Measurements from ENCODE around the gene ZNF584.

ZNF584 gene

GRCh38 chr19:58385891-58386575 is 22.4 kb upstream of the ZNF584 start:
- DNase-seq (ENCODE audit: low spot score) = no peak

GRCh38 chr19:58386576-58387337 is 21.7 kb upstream of the ZNF584 start, which contains the start of gene RPS5:
TSS of gene RPS5 (plus strand) at chr19:58387269. CDS start at chr19:58388138, 869 bp downstream.
- peak; percentile 98 for DNase-seq (ENCODE audit: low spot score)

DNA sequence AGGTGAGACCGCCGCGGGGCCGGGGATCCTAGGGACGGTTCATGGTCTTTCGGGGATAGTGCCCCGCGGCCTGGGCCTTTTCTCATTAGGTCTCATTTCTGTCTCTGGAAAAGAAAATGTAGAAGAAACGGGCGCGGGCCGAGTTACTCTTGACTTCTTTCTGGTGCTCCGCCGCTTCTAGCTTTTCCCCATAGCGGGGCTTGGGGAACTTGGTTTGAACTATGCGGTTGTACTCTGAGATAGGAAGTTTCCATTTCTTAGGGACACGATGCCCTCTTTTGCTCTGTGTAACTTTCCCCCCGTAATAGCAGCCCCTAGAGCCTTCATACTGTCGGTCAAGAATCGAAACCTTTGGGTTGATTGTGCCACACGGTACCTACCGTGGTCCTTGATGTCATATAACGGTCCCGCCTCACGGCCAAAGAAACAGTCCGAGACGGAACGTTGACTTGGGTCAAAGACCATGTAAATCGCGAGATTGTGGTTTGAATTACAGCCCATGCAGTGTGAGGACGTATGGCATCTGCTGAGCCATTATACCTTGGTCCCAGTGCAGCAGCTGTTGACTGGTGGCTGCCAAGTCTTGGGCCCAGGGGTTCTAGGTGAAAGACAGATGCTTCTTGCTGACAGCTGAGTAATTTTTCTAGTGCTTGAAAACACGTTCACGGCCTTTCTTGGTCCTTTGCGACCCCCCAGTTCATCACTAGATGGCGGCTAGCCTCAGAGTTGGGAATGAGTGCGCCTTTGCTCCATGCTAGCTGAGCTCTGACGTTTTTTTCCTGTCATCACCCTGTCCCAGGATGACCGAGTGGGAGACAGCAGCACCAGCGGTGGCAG is 20.9 kb upstream of the ZNF584 start:
- no peak for DNase-seq (ENCODE audit: low spot score)

DNA sequence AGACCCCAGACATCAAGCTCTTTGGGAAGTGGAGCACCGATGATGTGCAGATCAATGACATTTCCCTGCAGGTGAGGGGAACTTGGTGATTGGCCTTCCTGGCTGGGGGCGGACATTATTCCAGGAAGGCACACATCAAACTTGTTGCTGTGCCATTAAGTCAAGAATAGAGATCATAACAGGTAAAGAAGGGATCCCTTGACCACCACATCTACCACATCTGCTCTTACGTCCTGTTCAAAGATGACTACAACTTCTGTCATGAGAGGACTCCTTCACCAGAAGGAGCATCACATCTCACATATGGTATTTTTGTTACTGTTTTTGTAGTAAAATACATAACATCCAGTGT is 20.3 kb upstream of the ZNF584 start:
- DNase-seq (ENCODE audit: low spot score) = no peak

DNA sequence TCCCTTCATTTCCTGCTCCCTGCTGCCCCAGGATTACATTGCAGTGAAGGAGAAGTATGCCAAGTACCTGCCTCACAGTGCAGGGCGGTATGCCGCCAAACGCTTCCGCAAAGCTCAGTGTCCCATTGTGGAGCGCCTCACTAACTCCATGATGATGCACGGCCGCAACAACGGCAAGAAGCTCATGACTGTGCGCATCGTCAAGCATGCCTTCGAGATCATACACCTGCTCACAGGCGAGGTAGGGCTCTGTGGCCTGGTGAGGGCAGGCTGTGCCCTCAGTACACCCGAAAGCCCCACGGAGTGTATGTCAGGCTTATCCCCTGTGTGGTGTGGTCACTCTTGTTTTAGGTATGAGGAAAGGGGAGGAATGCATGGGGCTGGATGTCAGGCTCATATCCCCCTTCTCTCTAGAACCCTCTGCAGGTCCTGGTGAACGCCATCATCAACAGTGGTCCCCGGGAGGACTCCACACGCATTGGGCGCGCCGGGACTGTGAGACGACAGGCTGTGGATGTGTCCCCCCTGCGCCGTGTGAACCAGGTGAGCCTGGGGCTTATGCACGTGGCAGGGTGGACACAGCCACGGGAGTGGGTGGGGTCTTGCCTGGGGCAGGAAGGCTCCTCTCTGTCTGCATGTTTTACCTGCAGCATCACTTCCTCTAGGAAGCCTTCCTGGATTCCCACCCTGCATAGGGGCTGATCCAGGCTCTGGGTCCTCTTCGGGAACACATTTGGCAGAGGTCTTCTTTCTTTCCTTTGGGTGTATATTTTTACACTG is 15.3 kb upstream of the ZNF584 start:
- no peak for DNase-seq (ENCODE audit: low spot score)

DNA sequence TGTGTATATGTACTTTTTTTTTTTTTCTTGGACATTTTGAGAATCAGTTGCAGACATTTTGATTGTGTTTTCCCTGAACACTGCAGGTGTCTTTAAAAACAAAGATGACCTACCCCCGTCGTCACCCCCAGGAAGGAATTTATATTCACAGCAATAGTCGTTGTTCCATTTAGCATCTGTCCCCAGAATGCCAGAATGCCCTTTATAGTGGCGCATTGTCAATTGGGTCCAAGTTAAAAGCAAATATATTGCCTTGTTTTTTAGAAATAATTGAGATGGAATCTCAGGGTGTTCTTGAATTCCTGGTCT is 14.8 kb upstream of the ZNF584 start:
- no peak for DNase-seq (ENCODE audit: low spot score)

DNA sequence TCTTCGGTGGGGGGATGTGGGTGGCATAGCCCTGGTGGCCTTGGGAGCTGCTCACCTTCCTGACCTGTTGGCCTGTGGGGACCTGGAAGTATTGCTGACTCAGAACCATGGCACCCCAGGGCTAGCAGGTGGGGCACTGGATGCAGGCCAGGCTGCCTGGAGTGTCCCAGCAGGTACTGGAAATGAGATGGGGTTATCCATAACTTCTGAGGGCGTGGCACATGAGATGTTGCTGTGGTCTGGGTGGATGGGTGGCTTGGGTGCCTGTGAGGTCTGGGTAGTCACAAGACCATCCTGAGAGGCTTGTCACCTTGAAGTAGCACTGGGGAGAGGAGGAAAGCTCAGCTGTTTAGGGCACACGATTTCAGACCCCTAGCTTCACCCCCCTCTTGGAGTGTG is 13.6 kb upstream of the ZNF584 start:
- no peak for DNase-seq (ENCODE audit: low spot score)

- no peak for DNase-seq (ENCODE audit: low spot score)
These were observed 13.1 kb upstream of the ZNF584 start, which contains the start of gene RNF225 for GRCh38 chr19:58395220-58395978. TSS of gene RNF225 (plus strand) at chr19:58395656. CDS start at chr19:58396090, 434 bp downstream.

- DNase-seq (ENCODE audit: low spot score) = no peak
These were observed 12.3 kb upstream of the ZNF584 start for GRCh38 chr19:58395979-58396627.

GRCh38 chr19:58396691-58397532 is 11.5 kb upstream of the ZNF584 start:
- no peak for DNase-seq (ENCODE audit: low spot score)

- no peak for DNase-seq (ENCODE audit: low spot score)
These were observed 10.9 kb upstream of the ZNF584 start for GRCh38 chr19:58397533-58398037.

GRCh38 chr19:58398087-58398486 is 10.4 kb upstream of the ZNF584 start:
- DNase-seq (ENCODE audit: low spot score) = no peak

GRCh38 chr19:58398545-58398944 is 9.9 kb upstream of the ZNF584 start:
- no peak for DNase-seq (ENCODE audit: low spot score)

GRCh38 chr19:58399903-58400302 is 8.5 kb upstream of the ZNF584 start:
- no peak for DNase-seq (ENCODE audit: low spot score)

- no peak for DNase-seq (ENCODE audit: low spot score)
These were observed 8.0 kb upstream of the ZNF584 start for GRCh38 chr19:58400316-58400915.

DNA sequence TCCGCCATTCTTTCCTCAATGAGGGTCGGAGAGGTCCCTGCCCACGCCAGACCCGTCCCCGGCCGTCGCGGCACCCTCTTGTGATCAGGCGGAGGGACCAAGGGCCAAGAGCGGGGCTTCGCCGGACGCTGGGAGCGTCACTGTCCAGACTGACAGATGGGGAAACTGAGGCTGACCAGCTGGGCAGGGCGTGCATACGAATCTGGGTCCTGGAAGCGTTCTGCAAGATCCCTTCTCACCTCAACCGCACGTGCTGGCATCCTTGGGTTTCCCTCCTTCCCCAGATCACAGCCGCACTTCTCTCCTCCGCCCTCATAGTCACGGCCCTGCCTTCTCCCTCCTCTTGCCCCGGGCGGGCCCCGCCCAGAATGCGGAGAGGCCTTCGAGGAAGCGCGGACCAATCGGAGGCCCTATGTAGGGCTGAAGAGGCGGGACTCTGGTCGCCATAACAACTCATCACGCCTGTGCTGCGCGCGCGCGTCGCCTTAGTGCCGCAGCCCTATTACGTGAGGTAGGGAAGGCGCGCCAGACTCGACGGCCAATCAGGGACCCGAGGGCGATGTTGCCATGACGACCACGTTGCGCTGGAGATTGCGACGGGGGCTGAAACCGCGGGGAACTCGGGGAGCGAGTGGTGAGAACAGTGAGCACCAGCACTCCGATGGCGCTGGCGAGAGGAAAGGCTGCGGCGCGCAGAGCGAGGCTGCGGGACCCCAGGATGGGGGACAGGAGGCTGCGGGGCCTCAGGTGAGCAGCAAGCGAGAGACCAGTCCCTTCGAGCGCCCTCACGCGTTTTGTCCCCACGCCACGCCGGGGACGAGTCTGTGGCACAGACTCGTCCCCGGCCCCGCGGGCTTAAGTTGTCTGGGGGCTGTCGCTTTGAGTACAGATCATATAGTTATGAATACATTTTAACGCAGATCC is 7.3 kb upstream of the ZNF584 start:
- peak; percentile 99 for DNase-seq (ENCODE audit: low spot score)

GRCh38 chr19:58401840-58402421 is 6.5 kb upstream of the ZNF584 start:
- no peak for DNase-seq (ENCODE audit: low spot score)
